H9 (cell line): ENCODE measurements around the gene HOXB8. TPM values are rescaled to one million over a fixed set of nuclear protein-coding genes. Genes with fewer than 3 reads are reported as not detected.

ENCODE experiments used
- DNase-seq: peaks from one replicate; pipeline ENCODE4 v3.0.0-alpha.2; 2017
- H2AFZ ChIP-seq: one replicate; pipeline ENCODE4 v1.6.1; 2013; ENCODE audit warnings: mild to moderate bottlenecking, low read length, control low read depth, moderate library complexity
- H2AK5ac ChIP-seq: 2 replicates; pipeline ENCODE4 v1.6.1; 2013; ENCODE audit warnings: low read length, control low read depth, mixed read lengths; ENCODE audit not compliant: insufficient read length
- H2BK120ac ChIP-seq: one replicate; pipeline ENCODE4 v1.6.1; 2013; ENCODE audit warnings: low read depth, mild to moderate bottlenecking, low read length, control low read depth, inconsistent platforms; ENCODE audit not compliant: poor library complexity, severe bottlenecking
- H2BK12ac ChIP-seq: 2 replicates; pipeline ENCODE4 v1.6.1; 2013; ENCODE audit warnings: low read length, control low read depth, mixed read lengths, low read depth; ENCODE audit not compliant: insufficient read length
- H2BK15ac ChIP-seq: 2 replicates; pipeline ENCODE4 v1.6.1; 2013; ENCODE audit warnings: low read depth, low read length, control low read depth
- H2BK20ac ChIP-seq: one replicate; pipeline ENCODE4 v1.6.1; 2013; ENCODE audit warnings: low read depth, mild to moderate bottlenecking, low read length, control low read depth, inconsistent platforms; ENCODE audit not compliant: poor library complexity, severe bottlenecking
- H2BK5ac ChIP-seq: 2 replicates; pipeline ENCODE4 v1.6.1; 2013; ENCODE audit warnings: low read length, control low read depth, mixed read lengths; ENCODE audit not compliant: insufficient read length
- H3K14ac ChIP-seq: 2 replicates; pipeline ENCODE4 v1.6.1; 2013; ENCODE audit warnings: low read length, control low read depth; ENCODE audit not compliant: insufficient read depth
- H3K18ac ChIP-seq: 2 replicates; pipeline ENCODE4 v1.6.1; 2013; ENCODE audit warnings: low read depth, mild to moderate bottlenecking, mixed read lengths, low read length, control low read depth; ENCODE audit not compliant: insufficient read length
- H3K23ac ChIP-seq: 2 replicates; pipeline ENCODE4 v1.6.1; 2013; ENCODE audit warnings: low read length, control low read depth, mixed read lengths, low read depth; ENCODE audit not compliant: insufficient read length
- H3K23me2 ChIP-seq: 2 replicates; pipeline ENCODE4 v1.6.1; 2013; ENCODE audit warnings: low read depth, mild to moderate bottlenecking, mixed read lengths, low read length, control low read depth; ENCODE audit not compliant: insufficient read length, poor library complexity, severe bottlenecking
- H3K27ac ChIP-seq: 2 replicates; pipeline ENCODE4 v1.5.1; 2013; ENCODE audit warnings: low read length, control low read depth, mixed read lengths, low read depth; ENCODE audit not compliant: insufficient read length
- H3K27me3 ChIP-seq: 2 replicates; pipeline ENCODE4 v1.6.1; 2013; ENCODE audit warnings: low read length, control low read depth, inconsistent platforms; ENCODE audit not compliant: insufficient read depth
- H3K4ac ChIP-seq: 2 replicates; pipeline ENCODE4 v1.6.1; 2013; ENCODE audit warnings: low read depth, mild to moderate bottlenecking, control low read depth, inconsistent platforms, low read length, moderate library complexity
- H3K4me1 ChIP-seq: 2 replicates; pipeline ENCODE4 v1.6.1; 2013; ENCODE audit warnings: low read length, control low read depth, inconsistent platforms; ENCODE audit not compliant: insufficient read depth
- H3K4me2 ChIP-seq: 2 replicates; pipeline ENCODE4 v1.6.1; 2013; ENCODE audit warnings: low read length, control low read depth, mixed read lengths; ENCODE audit not compliant: insufficient read length, insufficient read depth
- H3K56ac ChIP-seq: 2 replicates; pipeline ENCODE4 v1.6.1; 2013; ENCODE audit warnings: low read depth, mild to moderate bottlenecking, mixed read lengths, low read length, control low read depth; ENCODE audit not compliant: insufficient read length
- H3K79me1 ChIP-seq: 2 replicates; pipeline ENCODE4 v1.6.1; 2013; ENCODE audit warnings: low read depth, mild to moderate bottlenecking, moderate library complexity, low read length, control low read depth, inconsistent platforms; ENCODE audit not compliant: insufficient read depth, poor library complexity, severe bottlenecking
- H3K79me2 ChIP-seq: 2 replicates; pipeline ENCODE4 v1.6.1; 2013; ENCODE audit warnings: low read length, control low read depth, inconsistent platforms; ENCODE audit not compliant: insufficient read depth
- H3K9ac ChIP-seq: 2 replicates; pipeline ENCODE4 v1.6.1; 2013; ENCODE audit warnings: low read length, control low read depth, mixed read lengths; ENCODE audit not compliant: insufficient read length; ENCODE audit errors: extremely low read depth
- H3K9me3 ChIP-seq: one replicate; pipeline ENCODE4 v1.6.1; 2013; ENCODE audit warnings: low read depth, low read length, inconsistent platforms; ENCODE audit not compliant: control insufficient read depth
- H3T11ph ChIP-seq: one replicate; pipeline ENCODE4 v1.6.1; 2013; ENCODE audit warnings: mild to moderate bottlenecking, low read length, control low read depth, inconsistent platforms
- H4K20me1 ChIP-seq: one replicate; pipeline ENCODE4 v1.6.1; 2013; ENCODE audit not compliant: control insufficient read depth, insufficient read length, insufficient read depth
- H4K5ac ChIP-seq: 2 replicates; pipeline ENCODE4 v1.6.1; 2013; ENCODE audit warnings: low read depth, mild to moderate bottlenecking, mixed read lengths, low read length, control low read depth; ENCODE audit not compliant: insufficient read length
- H4K8ac ChIP-seq: replicated peaks from 2 replicates; pipeline ENCODE4 v1.6.1; 2013; ENCODE audit warnings: low read length, control low read depth, mixed read lengths, low read depth; ENCODE audit not compliant: insufficient read length
- H4K91ac ChIP-seq: 2 replicates; pipeline ENCODE4 v1.6.1; 2013; ENCODE audit warnings: low read depth, mild to moderate bottlenecking, moderate library complexity, mixed read lengths, low read length, control low read depth; ENCODE audit not compliant: insufficient read length
- H3K27ac Mint-ChIP-seq, 3 experiments: 2 replicates in 2 of 3; 3 replicates in 1 of 3; pipeline ENCODE4 v1.8.0; 2020 to 2021; ENCODE audit warnings: mixed read lengths in 3 of 3, mild to moderate bottlenecking in 1 of 3, moderate library complexity in 1 of 3
- H3K27me3 Mint-ChIP-seq: 2 replicates; pipeline ENCODE4 v1.8.0; 2021; ENCODE audit warnings: low read depth, mild to moderate bottlenecking, moderate library complexity, mixed read lengths
- H3K36me3 Mint-ChIP-seq, 3 experiments: 2 replicates in 2 of 3; 3 replicates in 1 of 3; pipeline ENCODE4 v1.8.0; 2020 to 2021; ENCODE audit warnings: low read depth in 3 of 3, mixed read lengths in 3 of 3; ENCODE audit not compliant: insufficient read depth in 1 of 3
- H3K4me1 Mint-ChIP-seq, 2 experiments: 2 replicates each; pipeline ENCODE4 v1.8.0; 2020; ENCODE audit warnings: mixed read lengths in 2 of 2
- H3K4me3 Mint-ChIP-seq, 2 experiments: 2 replicates in 1 of 2; 3 replicates in 1 of 2; pipeline ENCODE4 v1.8.0; 2020 to 2021; ENCODE audit warnings: mild to moderate bottlenecking in 2 of 2, mixed read lengths in 2 of 2, moderate library complexity in 1 of 2
- H3K9me3 Mint-ChIP-seq, 2 experiments: 2 replicates in 1 of 2; 3 replicates in 1 of 2; pipeline ENCODE4 v1.8.0; 2020; ENCODE audit warnings: mild to moderate bottlenecking in 2 of 2, mixed read lengths in 2 of 2, moderate library complexity in 1 of 2
- CTCF ChIP-seq: fragments of 200-600 bp; sonication (generic); conservative IDR thresholded peaks from 3 replicates; pipeline ENCODE4 v1.8.0; 2021; ENCODE audit warnings: antibody characterized with exemption, mild to moderate bottlenecking
- WGBS: extraction: QIAGEN DNeasy Blood & Tissue Kit; methylation state at CpG from one replicate; pipeline ENCODE4 v1.1.7; 2013; ENCODE audit warnings: missing lambda C conversion rate, low lambda C conversion rate, mixed read lengths; ENCODE audit not compliant: insufficient read length; ENCODE audit errors: extremely low coverage; 5-methylcytosine and 5-hydroxymethylcytosine counted together
- total RNA-seq: library from RNA; stranded (reverse); gene quantifications from 2 replicates; pipeline ENCODE4 v1.2.1, GENCODE V29; 2021

HOXB8 gene
- total RNA-seq, 1 experiment from 2014 or later: not detected

- Mint-ChIP-seq H3K4me1 (peaks cover 2 to 28% of the 10 kb centered on the region in 2 experiments), H3K27ac (no peak overlapping the region), H3K9me3 (peaks cover 7 to 16% of the 10 kb centered on the region in 2 experiments; a peak in 4 of 5 replicates), H3K27me3 (peaks cover 29% of the 10 kb centered on the region), H3K4me3 (no peak overlapping the region), H3K36me3 (no peaks in the 10 kb centered on the region; a peak in 2 of 7 replicates)
- no peak for DNase-seq
- Histone ChIP-seq H4K8ac (no peak overlapping the region), H2AFZ (no peak overlapping the region), H3K23me2 (no peaks in the 10 kb centered on the region), H3K23ac (no peak overlapping the region), H2BK15ac (no peak overlapping the region), H3K27ac (no peak overlapping the region), H3K79me2 (no peaks in the 10 kb centered on the region), H4K20me1 (peaks cover 2% of the 10 kb centered on the region), H2BK5ac (no peak overlapping the region), H3K4me1 (no peaks in the 10 kb centered on the region), H2BK120ac (no peak overlapping the region), H3K18ac (no peak overlapping the region), H3K4me2 (no peak overlapping the region), H3K27me3 (peaks cover 96% of the 10 kb centered on the region), H4K91ac (no peak overlapping the region), H2BK20ac (no peak overlapping the region), H3K9me3 (no peaks in the 10 kb centered on the region), H2AK5ac (no peak overlapping the region), H3K9ac (no peak overlapping the region), H2BK12ac (no peak overlapping the region), H3K14ac (no peak overlapping the region), H4K5ac (no peak overlapping the region), H3T11ph (no peak overlapping the region), H3K56ac (no peak overlapping the region), H3K4ac (no peak overlapping the region), H3K79me1 (no peaks in the 10 kb centered on the region)
- no CpG with 5 or more reads among the region's 22 CpGs for WGBS
- no peak for TF ChIP-seq CTCF
Measured at GRCh38 chr17:48575673-48576478, 39.2 kb downstream of the HOXB8 start.
